GM23338 (cell line): ENCODE measurements around the gene MYOCD. TPM values are rescaled to one million over a fixed set of nuclear protein-coding genes. Genes with fewer than 3 reads are reported as not detected.
A peak's percentile ranks its signal among the peaks of the same experiment; 100 is the strongest.

Experiments used
- ATAC-seq: fragments of 200-7000 bp; cut with Tn5 transposase; 3 replicates; pipeline ENCODE4 v1.9.1; 2020
- DNase-seq: peaks from one replicate; pipeline ENCODE4 v3.0.0-alpha.2; 2015; ENCODE audit warnings: low spot score
- H2AFZ ChIP-seq: fragments of 200-600 bp; sonication (generic); 2 replicates; pipeline ENCODE4 v1.8.0; 2016; ENCODE audit warnings: antibody characterized with exemption, mild to moderate bottlenecking, moderate library complexity
- H3F3A ChIP-seq: fragments of 200-600 bp; sonication (generic); replicated peaks from 2 replicates; pipeline ENCODE4 v1.8.0; 2017; ENCODE audit warnings: antibody characterized with exemption, mixed run types, low read depth
- H3K27ac ChIP-seq: fragments of 200-600 bp; sonication (generic); 2 replicates; pipeline ENCODE4 v1.6.1; 2016; ENCODE audit warnings: low read depth
- H3K27me3 ChIP-seq: fragments of 200-600 bp; sonication (generic); 2 replicates; pipeline ENCODE4 v1.8.0; 2016; ENCODE audit warnings: mild to moderate bottlenecking, mixed run types, moderate library complexity; ENCODE audit not compliant: insufficient read depth
- H3K36me3 ChIP-seq: fragments of 200-600 bp; sonication (generic); 2 replicates; pipeline ENCODE4 v1.8.0; 2016; ENCODE audit warnings: mild to moderate bottlenecking; ENCODE audit not compliant: insufficient read depth
- H3K4me1 ChIP-seq: fragments of 200-600 bp; sonication (generic); 2 replicates; pipeline ENCODE4 v1.8.0; 2016; ENCODE audit warnings: mild to moderate bottlenecking, moderate library complexity; ENCODE audit not compliant: insufficient read depth
- H3K4me2 ChIP-seq: fragments of 200-600 bp; sonication (generic); 2 replicates; pipeline ENCODE4 v1.7.1; 2017; ENCODE audit warnings: mixed run types
- H3K4me3 ChIP-seq: fragments of 200-600 bp; sonication (generic); 2 replicates; pipeline ENCODE4 v1.6.1; 2016; ENCODE audit warnings: mixed run types
- H3K79me2 ChIP-seq: fragments of 200-600 bp; sonication (generic); replicated peaks from 2 replicates; pipeline ENCODE4 v1.8.0; 2017; ENCODE audit warnings: mild to moderate bottlenecking; ENCODE audit not compliant: insufficient read depth
- H3K9me2 ChIP-seq: fragments of 200-600 bp; sonication (generic); 2 replicates; pipeline ENCODE4 v1.8.0; 2017; ENCODE audit not compliant: insufficient read depth
- H4K20me1 ChIP-seq: fragments of 200-600 bp; sonication (generic); replicated peaks from 2 replicates; pipeline ENCODE4 v1.8.0; 2017; ENCODE audit warnings: mild to moderate bottlenecking; ENCODE audit not compliant: insufficient read depth
- H3K27ac Mint-ChIP-seq: 2 replicates; pipeline ENCODE4 v1.8.0; 2020; ENCODE audit warnings: inconsistent platforms, mild to moderate bottlenecking, moderate library complexity, mixed read lengths
- H3K27me3 Mint-ChIP-seq: 3 replicates; pipeline ENCODE4 v1.8.0; 2022; ENCODE audit warnings: low read depth, mild to moderate bottlenecking, moderate library complexity, mixed read lengths, inconsistent platforms; ENCODE audit not compliant: insufficient read depth, poor library complexity
- H3K36me3 Mint-ChIP-seq: 3 replicates; pipeline ENCODE4 v1.8.0; 2021; ENCODE audit warnings: low read depth, mild to moderate bottlenecking, inconsistent platforms, moderate library complexity, mixed read lengths
- H3K4me1 Mint-ChIP-seq: 3 replicates; pipeline ENCODE4 v1.8.0; 2020; ENCODE audit warnings: mild to moderate bottlenecking, inconsistent platforms, mixed read lengths
- H3K4me3 Mint-ChIP-seq: 3 replicates; pipeline ENCODE4 v1.8.0; 2021; ENCODE audit warnings: moderate library complexity, mild to moderate bottlenecking, inconsistent platforms, mixed read lengths
- H3K9me3 Mint-ChIP-seq: 3 replicates; pipeline ENCODE4 v1.8.0; 2020; ENCODE audit warnings: moderate library complexity, mild to moderate bottlenecking, inconsistent platforms, mixed read lengths
- CREB1 ChIP-seq: fragments of 250-450 bp; sonication (Bioruptor Pico); IDR thresholded peaks from 2 replicates; pipeline ENCODE4 v1.5.0; 2020; ENCODE audit warnings: low read depth, mild to moderate bottlenecking, moderate library complexity
- JUNB ChIP-seq: IDR thresholded peaks from one replicate; pipeline ENCODE4 v1.6.1; 2016; ENCODE audit warnings: antibody characterized with exemption; ENCODE audit not compliant: unreplicated experiment
- STAT1 ChIP-seq: IDR thresholded peaks from one replicate; pipeline ENCODE4 v1.6.1; 2016; ENCODE audit warnings: antibody characterized with exemption; ENCODE audit not compliant: unreplicated experiment
- ZNF114 ChIP-seq: fragments of 250-450 bp; sonication (Bioruptor Pico); IDR thresholded peaks from 2 replicates; pipeline ENCODE4 v1.5.0; 2020; ENCODE audit warnings: mild to moderate bottlenecking, moderate library complexity
- ZNF331 ChIP-seq: fragments of 250-450 bp; sonication (Bioruptor Pico); IDR thresholded peaks from 2 replicates; pipeline ENCODE4 v1.5.0; 2020; ENCODE audit warnings: low read depth, mild to moderate bottlenecking, moderate library complexity
- polyA plus RNA-seq: library from polyadenylated mRNA; unstranded; fragments of >200 nt; fragmentation: Nextera tagmentation; extraction: Ambion mirVana; gene quantifications from 2 replicates; pipeline ENCODE4 v1.2.1, GENCODE V29; 2016
- total RNA-seq: library from RNA; depleted of rRNA; stranded (reverse); fragments of >200 nt; shearing (Covaris generic); gene quantifications from 2 replicates; pipeline ENCODE4 v1.2.3, GENCODE V29; 2014
- TF ChIP-seq, protein P1 (sequence below): fragments of 250-450 bp; sonication (Bioruptor Pico); IDR thresholded peaks from 2 replicates; pipeline ENCODE4 v1.5.0; 2020; ENCODE audit warnings: mild to moderate bottlenecking, moderate library complexity

Gene MYOCD
- total and polyA plus RNA-seq, 2 experiments from 2014 or later: 0.80 to 2.4 TPM

DNA sequence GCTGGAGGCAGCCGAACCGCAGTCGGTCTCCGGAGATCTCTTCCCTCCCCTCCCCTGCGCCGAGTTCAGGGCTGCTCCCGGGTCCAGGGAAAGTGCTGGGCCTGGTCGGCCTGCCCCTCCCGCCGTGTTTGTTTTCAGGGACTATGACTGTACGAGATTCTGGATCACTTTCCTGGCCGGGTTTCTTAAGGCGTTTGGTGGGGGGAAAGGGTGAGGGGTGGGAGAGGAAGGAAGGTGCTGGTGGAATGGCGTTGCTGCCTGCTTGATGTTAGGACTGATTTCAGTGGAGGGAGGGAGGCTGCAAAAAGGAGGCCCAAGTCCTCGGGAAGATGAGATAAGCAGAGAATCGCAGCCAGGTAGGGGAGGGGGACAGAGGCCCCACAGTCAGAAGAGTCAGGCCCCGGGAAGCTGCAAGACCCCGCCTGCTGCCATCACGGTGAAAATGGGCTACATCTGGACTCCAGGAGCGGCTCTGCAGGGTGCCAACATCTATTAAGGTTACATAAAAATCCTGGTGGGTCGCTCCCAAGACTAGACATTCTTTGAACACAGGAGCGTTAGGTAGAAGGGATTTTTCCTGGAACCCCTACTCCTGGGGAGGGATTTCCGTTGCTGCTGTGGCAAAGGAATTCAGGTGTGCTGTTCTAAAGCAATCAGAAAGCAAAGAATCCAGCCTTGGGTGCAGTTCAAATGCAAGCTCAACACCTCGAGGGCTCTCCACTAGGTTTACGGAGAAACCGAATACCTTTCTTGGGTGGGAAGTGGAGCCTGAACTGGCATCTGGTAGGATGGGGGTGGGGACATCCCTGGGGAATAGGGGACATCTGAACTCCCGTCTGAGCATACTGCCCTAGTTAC, 124.8 kb downstream of the MYOCD start:
- peak; percentile 23 for ATAC-seq
- Mint-ChIP-seq H3K27me3 (peaks cover 14% of the 10 kb centered on the region), H3K4me1 (peaks cover 22% of the 10 kb centered on the region), H3K36me3 (no peaks in the 10 kb centered on the region), H3K27ac (peak overlapping the region; percentile 96), H3K9me3 (peaks cover 3% of the 10 kb centered on the region; the same call in 2 of the 3 replicates), H3K4me3 (peak overlapping the region; percentile 95)
- Histone ChIP-seq H2AFZ (peak overlapping the region; percentile 88), H3K79me2 (peaks cover 50% of the 10 kb centered on the region), H3K9me2 (no peaks in the 10 kb centered on the region), H3K4me3 (peak overlapping the region; percentile 95), H3K4me2 (peak overlapping the region; percentile 85), H3K27ac (peak overlapping the region; percentile 78), H4K20me1 (peaks cover 14% of the 10 kb centered on the region; the same call in 1 of the 2 replicates), H3K36me3 (no peaks in the 10 kb centered on the region), H3K27me3 (peaks cover 4% of the 10 kb centered on the region; the same call in 1 of the 2 replicates), H3K4me1 (peaks cover 21% of the 10 kb centered on the region), H3F3A (0 out of 2 replicates have a peak, but pooled peaks cover 7% of the 10 kb centered on the region)
- no peak for TF ChIP-seq ZNF114
- TF ChIP-seq STAT1: no peak
- no peak for TF ChIP-seq CREB1 (CRISPR knock-in tag)
- TF ChIP-seq ZNF331 (CRISPR knock-in tag): no peak
- TF ChIP-seq, protein P1, sequence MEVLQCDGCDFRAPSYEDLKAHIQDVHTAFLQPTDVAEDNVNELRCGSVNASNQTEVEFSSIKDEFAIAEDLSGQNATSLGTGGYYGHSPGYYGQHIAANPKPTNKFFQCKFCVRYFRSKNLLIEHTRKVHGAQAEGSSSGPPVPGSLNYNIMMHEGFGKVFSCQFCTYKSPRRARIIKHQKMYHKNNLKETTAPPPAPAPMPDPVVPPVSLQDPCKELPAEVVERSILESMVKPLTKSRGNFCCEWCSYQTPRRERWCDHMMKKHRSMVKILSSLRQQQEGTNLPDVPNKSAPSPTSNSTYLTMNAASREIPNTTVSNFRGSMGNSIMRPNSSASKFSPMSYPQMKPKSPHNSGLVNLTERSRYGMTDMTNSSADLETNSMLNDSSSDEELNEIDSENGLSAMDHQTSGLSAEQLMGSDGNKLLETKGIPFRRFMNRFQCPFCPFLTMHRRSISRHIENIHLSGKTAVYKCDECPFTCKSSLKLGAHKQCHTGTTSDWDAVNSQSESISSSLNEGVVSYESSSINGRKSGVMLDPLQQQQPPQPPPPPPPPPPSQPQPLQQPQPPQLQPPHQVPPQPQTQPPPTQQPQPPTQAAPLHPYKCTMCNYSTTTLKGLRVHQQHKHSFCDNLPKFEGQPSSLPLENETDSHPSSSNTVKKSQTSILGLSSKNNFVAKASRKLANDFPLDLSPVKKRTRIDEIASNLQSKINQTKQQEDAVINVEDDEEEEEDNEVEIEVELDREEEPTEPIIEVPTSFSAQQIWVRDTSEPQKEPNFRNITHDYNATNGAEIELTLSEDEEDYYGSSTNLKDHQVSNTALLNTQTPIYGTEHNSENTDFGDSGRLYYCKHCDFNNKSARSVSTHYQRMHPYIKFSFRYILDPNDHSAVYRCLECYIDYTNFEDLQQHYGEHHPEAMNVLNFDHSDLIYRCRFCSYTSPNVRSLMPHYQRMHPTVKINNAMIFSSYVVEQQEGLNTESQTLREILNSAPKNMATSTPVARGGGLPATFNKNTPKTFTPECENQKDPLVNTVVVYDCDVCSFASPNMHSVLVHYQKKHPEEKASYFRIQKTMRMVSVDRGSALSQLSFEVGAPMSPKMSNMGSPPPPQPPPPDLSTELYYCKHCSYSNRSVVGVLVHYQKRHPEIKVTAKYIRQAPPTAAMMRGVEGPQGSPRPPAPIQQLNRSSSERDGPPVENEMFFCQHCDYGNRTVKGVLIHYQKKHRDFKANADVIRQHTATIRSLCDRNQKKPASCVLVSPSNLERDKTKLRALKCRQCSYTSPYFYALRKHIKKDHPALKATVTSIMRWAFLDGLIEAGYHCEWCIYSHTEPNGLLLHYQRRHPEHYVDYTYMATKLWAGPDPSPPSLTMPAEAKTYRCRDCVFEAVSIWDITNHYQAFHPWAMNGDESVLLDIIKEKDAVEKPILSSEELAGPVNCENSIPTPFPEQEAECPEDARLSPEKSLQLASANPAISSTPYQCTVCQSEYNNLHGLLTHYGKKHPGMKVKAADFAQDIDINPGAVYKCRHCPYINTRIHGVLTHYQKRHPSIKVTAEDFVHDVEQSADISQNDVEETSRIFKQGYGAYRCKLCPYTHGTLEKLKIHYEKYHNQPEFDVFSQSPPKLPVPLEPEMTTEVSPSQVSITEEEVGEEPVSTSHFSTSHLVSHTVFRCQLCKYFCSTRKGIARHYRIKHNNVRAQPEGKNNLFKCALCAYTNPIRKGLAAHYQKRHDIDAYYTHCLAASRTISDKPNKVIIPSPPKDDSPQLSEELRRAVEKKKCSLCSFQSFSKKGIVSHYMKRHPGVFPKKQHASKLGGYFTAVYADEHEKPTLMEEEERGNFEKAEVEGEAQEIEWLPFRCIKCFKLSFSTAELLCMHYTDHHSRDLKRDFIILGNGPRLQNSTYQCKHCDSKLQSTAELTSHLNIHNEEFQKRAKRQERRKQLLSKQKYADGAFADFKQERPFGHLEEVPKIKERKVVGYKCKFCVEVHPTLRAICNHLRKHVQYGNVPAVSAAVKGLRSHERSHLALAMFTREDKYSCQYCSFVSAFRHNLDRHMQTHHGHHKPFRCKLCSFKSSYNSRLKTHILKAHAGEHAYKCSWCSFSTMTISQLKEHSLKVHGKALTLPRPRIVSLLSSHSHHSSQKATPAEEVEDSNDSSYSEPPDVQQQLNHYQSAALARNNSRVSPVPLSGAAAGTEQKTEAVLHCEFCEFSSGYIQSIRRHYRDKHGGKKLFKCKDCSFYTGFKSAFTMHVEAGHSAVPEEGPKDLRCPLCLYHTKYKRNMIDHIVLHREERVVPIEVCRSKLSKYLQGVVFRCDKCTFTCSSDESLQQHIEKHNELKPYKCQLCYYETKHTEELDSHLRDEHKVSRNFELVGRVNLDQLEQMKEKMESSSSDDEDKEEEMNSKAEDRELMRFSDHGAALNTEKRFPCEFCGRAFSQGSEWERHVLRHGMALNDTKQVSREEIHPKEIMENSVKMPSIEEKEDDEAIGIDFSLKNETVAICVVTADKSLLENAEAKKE: no peak
- TF ChIP-seq JUNB: no peak
- peak; percentile 61 for DNase-seq
